OCI-LY7 (cell line): ENCODE measurements around the gene PSMC4. TPM values are rescaled to one million over a fixed set of nuclear protein-coding genes. Genes with fewer than 3 reads are reported as not detected.

Source experiments
- BruUV-seq: library from RNA; stranded (reverse); fragments of 400-500 nt; replicated peaks from 2 replicates; lab custom pipeline; 2021; lab: Mats Ljungman, UMichigan
- CTCF ChIA-PET: fragments of 300-600 bp; sonication (Branson Sonifier 250); formaldehyde crosslinking; loops from one replicate; lab custom pipeline; 2022; ENCODE audit warnings: antibody characterized with exemption; ENCODE audit not compliant: unreplicated experiment; lab: Charles Lee
- POLR2A ChIA-PET: fragments of 300-600 bp; sonication (Branson Sonifier 250); formaldehyde crosslinking; loops from one replicate; lab custom pipeline; 2022; ENCODE audit warnings: antibody characterized with exemption; lab: Charles Lee
- DNase-seq: peaks from one replicate; pipeline ENCODE4 v3.0.0-alpha.2; 2015; ENCODE audit warnings: low spot score
- H2AFZ ChIP-seq: fragments of 200-600 bp; sonication (generic), shearing (Covaris generic); 2 replicates; pipeline ENCODE4 v1.6.1; 2014; ENCODE audit warnings: mild to moderate bottlenecking, antibody characterized with exemption, low read length, moderate library complexity
- H3K27ac ChIP-seq: fragments of 200-600 bp; sonication (generic); 2 replicates; pipeline ENCODE4 v1.5.1; 2014; ENCODE audit warnings: mixed run types, low read depth, mild to moderate bottlenecking, moderate library complexity, low read length, inconsistent platforms; ENCODE audit not compliant: poor library complexity, severe bottlenecking
- H3K36me3 ChIP-seq: fragments of 200-600 bp; sonication (generic); 2 replicates; pipeline ENCODE4 v1.6.1; 2014; ENCODE audit warnings: mild to moderate bottlenecking, antibody characterized with exemption, low read length, moderate library complexity, mixed read lengths; ENCODE audit not compliant: insufficient read depth
- H3K4me1 ChIP-seq: fragments of 200-600 bp; sonication (generic); 2 replicates; pipeline ENCODE4 v1.5.1; 2014; ENCODE audit warnings: mild to moderate bottlenecking, low read length; ENCODE audit not compliant: insufficient read depth, poor library complexity, severe bottlenecking
- H3K4me2 ChIP-seq: fragments of 200-600 bp; sonication (generic); 2 replicates; pipeline ENCODE4 v1.6.1; 2014; ENCODE audit warnings: mild to moderate bottlenecking, low read length
- H3K4me3 ChIP-seq: fragments of 200-600 bp; sonication (generic); 2 replicates; pipeline ENCODE4 v1.5.1; 2014; ENCODE audit warnings: mild to moderate bottlenecking, low read depth, low read length; ENCODE audit not compliant: poor library complexity, severe bottlenecking
- H3K79me2 ChIP-seq: fragments of 200-600 bp; sonication (generic); 2 replicates; pipeline ENCODE4 v1.6.1; 2016; ENCODE audit warnings: low read depth, mild to moderate bottlenecking, low read length, moderate library complexity, mixed read lengths; ENCODE audit not compliant: insufficient read depth
- H3K9me2 ChIP-seq: fragments of 200-600 bp; sonication (generic); 2 replicates; pipeline ENCODE4 v1.6.1; 2016; ENCODE audit warnings: mild to moderate bottlenecking, low read length, mixed read lengths; ENCODE audit not compliant: insufficient read depth
- H3K9me3 ChIP-seq: fragments of 200-600 bp; sonication (generic); 2 replicates; pipeline ENCODE4 v1.6.1; 2014; ENCODE audit warnings: mild to moderate bottlenecking, mixed run types, low read length, mixed read lengths
- H4K20me1 ChIP-seq: fragments of 200-600 bp; sonication (generic); 2 replicates; pipeline ENCODE4 v1.6.1; 2014; ENCODE audit warnings: mild to moderate bottlenecking, antibody characterized with exemption, low read length, moderate library complexity, mixed read lengths; ENCODE audit not compliant: insufficient read depth
- EZH2phosphoT487 ChIP-seq: fragments of 200-600 bp; sonication (generic); IDR thresholded peaks from 2 replicates; pipeline ENCODE4 v1.6.1; 2018; ENCODE audit warnings: low read depth, borderline replicate concordance, mild to moderate bottlenecking, mixed run types, antibody characterized with exemption, low read length, moderate library complexity, mixed read lengths
- intact Hi-C: fragments of 100-400 bp; cut with micrococcal nuclease; formaldehyde crosslinking; loops from one replicate; pipeline ENCODE4 v1.10.0; 2022; ENCODE audit not compliant: unreplicated experiment
- total RNA-seq, 2 experiments: library from RNA; depleted of rRNA in 1 of 2; stranded (reverse); fragments of >200 nt in 1 of 2; shearing (Covaris generic) in 1 of 2; gene quantifications; 2 replicates each; pipeline ENCODE4 v1.2.3, GENCODE V29; 2014 to 2022
- TF ChIP-seq, protein P1 (sequence below): fragments of 200-600 bp; sonication (generic); conservative IDR thresholded peaks from 2 replicates; pipeline ENCODE4 v1.5.1; 2014; ENCODE audit warnings: mild to moderate bottlenecking, antibody characterized with exemption, low read length, moderate library complexity, mixed read lengths

PSMC4 gene
- total RNA-seq, 2 experiments from 2014 or later, result 78.0 to 82.3 TPM

DNA sequence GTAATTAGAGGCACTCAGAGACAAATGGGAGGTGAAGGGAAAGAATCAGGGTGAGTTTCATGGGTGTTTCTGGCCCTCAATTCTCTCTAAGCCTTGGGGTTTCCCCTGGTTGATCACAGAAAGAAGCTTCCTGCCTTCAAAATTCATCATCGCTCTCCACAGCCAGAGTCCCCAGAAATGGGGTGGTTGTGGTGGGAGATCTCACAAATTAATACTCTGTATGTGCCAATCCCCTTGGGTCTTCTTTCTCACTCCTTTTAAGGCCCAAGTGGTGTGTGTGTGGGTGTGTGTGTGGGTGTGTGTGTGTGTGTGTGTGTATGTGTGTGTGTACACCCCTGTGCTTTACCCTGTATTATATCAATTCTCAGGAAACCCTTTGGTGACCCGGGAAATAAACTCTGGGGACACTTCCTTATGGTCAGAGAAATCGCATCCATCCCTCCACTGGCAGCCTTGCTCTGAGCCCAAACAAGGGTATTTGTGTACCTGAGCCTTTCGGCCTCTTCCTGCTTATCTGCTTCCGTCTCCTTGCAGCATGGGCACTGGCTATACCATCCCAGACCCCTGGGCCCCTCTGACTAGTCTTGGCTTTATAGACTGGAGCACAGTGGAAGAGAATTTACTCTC lies 33.8 kb upstream of the PSMC4 start:
- Histone ChIP-seq H2AFZ (no peak overlapping the region), H3K9me2 (no peaks in the 10 kb centered on the region), H3K27ac (no peak overlapping the region), H3K9me3 (peaks cover 20% of the 10 kb centered on the region; the same call in 1 of the 2 replicates), H3K79me2 (no peaks in the 10 kb centered on the region), H3K4me3 (no peak overlapping the region), H3K4me1 (peaks cover 32% of the 10 kb centered on the region), H3K36me3 (no peaks in the 10 kb centered on the region; the same call in 1 of the 2 replicates), H3K4me2 (no peak overlapping the region), H4K20me1 (no peaks in the 10 kb centered on the region)
- intact Hi-C loops, result no loop called here
- POLR2A ChIA-PET, result interaction anchor here (1.0 kb wide), 1 partner anchor 17 kb away, joined by 4 read pairs; no protein-coding TSS in a partner anchor
- BruUV-seq, result no TSS peak
- CTCF ChIA-PET, result no interaction called here
- TF ChIP-seq, protein P1, sequence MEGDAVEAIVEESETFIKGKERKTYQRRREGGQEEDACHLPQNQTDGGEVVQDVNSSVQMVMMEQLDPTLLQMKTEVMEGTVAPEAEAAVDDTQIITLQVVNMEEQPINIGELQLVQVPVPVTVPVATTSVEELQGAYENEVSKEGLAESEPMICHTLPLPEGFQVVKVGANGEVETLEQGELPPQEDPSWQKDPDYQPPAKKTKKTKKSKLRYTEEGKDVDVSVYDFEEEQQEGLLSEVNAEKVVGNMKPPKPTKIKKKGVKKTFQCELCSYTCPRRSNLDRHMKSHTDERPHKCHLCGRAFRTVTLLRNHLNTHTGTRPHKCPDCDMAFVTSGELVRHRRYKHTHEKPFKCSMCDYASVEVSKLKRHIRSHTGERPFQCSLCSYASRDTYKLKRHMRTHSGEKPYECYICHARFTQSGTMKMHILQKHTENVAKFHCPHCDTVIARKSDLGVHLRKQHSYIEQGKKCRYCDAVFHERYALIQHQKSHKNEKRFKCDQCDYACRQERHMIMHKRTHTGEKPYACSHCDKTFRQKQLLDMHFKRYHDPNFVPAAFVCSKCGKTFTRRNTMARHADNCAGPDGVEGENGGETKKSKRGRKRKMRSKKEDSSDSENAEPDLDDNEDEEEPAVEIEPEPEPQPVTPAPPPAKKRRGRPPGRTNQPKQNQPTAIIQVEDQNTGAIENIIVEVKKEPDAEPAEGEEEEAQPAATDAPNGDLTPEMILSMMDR, result no peak
- TF ChIP-seq EZH2phosphoT487, result no peak
- no peak for DNase-seq

DNA sequence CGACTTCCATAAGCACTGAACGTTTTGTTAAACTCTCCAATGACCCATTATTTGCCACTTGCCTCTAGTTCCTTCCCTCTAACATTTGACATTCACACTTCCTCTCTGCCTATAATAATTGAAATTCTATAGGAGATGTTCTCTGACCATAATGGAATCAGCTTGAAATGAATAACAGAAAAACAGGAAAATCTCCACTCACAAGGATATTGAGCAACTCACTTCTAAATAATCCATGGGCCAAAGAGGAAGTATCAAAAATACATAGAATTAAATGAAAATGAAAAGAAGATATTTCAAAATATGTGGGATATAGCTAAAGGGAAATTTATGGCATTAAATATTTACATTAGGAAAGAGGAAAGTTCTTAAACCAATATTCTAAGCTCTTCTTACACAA lies 33.2 kb upstream of the PSMC4 start:
- ChIA-PET CTCF (no interaction called here), POLR2A (interaction anchor here (0.7 to 1.0 kb wide), 3 partner anchors 12 to 32 kb away, joined by 3 to 4 read pairs (median 4); no protein-coding TSS in a partner anchor)
- Histone ChIP-seq H3K36me3 (no peaks in the 10 kb centered on the region; the same call in 1 of the 2 replicates), H3K27ac (no peak overlapping the region), H3K79me2 (no peaks in the 10 kb centered on the region), H2AFZ (no peak overlapping the region), H3K9me3 (peaks cover 20% of the 10 kb centered on the region; the same call in 1 of the 2 replicates), H3K4me1 (peaks cover 38% of the 10 kb centered on the region), H4K20me1 (no peaks in the 10 kb centered on the region), H3K9me2 (no peaks in the 10 kb centered on the region), H3K4me2 (no peak overlapping the region), H3K4me3 (no peak overlapping the region)
- no peak for TF ChIP-seq EZH2phosphoT487
- TF ChIP-seq, protein P1, result no peak
- no TSS peak for BruUV-seq
- no peak for DNase-seq
- intact Hi-C loops, result no loop called here

DNA sequence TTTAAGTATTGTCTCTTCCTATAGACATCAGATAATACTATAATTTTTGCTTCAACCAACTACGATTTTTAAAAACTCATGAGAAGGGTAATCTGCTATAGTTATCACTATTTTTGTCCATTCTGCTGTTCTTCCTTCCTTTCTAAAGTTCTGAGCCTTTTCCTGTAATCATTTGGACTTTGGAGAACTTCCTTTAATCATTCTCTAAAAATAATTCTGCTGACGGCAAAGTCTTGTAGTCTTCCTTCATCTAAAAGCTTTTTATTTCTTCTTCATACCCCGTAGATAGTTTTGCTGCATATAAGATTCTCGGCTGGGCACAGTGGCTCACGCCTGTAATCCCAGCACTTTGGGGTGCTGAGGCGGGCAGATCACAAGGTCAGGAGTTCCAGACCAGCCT lies 31.4 kb upstream of the PSMC4 start:
- H3K4me1 ChIP-seq, result peaks cover 56% of the 10 kb centered on the region
- H3K36me3 ChIP-seq, result no peaks in the 10 kb centered on the region; the same call in 1 of the 2 replicates
- H4K20me1 ChIP-seq, result no peaks in the 10 kb centered on the region
- TF ChIP-seq, protein P1, result no peak
- TF ChIP-seq EZH2phosphoT487, result no peak
- H3K79me2 ChIP-seq, result no peaks in the 10 kb centered on the region
- no peak overlapping the region for H3K4me3 ChIP-seq
- H3K27ac ChIP-seq, result no peak overlapping the region
- CTCF ChIA-PET, result no interaction called here
- POLR2A ChIA-PET, result interaction anchor here (0.7 kb wide), 1 partner anchor 19 kb away, joined by 5 read pairs; no protein-coding TSS in a partner anchor
- H2AFZ ChIP-seq, result no peak overlapping the region
- no peak overlapping the region for H3K4me2 ChIP-seq
- H3K9me2 ChIP-seq, result no peaks in the 10 kb centered on the region
- BruUV-seq, result no TSS peak
- H3K9me3 ChIP-seq, result peaks cover 20% of the 10 kb centered on the region; the same call in 1 of the 2 replicates
- no peak for DNase-seq
- intact Hi-C loops, result no loop called here
